Right kidney (tissue), 1 donor: Measurements from ENCODE around the gene RNF213.

Experiments
- DNase-seq: peaks from one replicate; pipeline ENCODE4 v3.0.0-alpha.2; 2016

Gene RNF213

DNA sequence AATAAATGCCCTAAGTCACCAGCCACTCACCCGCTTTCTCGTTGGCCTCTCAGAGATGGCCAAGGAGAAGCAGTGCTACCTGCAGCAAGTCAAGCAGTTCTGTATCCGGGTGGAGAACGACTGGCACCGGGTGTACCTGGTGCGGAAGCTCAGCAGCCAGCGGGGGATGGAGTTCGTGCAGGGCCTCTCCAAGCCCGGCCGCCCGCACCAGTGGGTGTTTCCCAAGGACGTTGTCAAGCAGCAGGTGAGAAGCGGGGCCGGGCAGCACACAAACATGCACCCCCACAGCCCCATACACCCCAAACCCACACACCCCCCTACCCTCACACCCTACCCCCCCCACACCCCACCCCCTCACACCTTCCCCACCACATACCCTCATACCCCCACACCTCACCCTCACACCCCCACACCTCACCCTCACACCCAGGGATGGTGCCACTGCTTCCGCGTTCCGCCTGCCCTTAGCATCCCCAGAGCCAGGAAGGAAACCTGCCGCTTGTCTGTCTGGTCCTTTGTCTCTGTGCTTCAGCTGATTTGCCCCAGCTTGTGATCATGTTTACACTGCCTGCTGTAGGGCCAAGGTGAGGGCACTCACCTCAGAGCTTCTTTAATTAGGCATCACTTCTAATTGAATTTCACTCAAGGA, 112.4 kb downstream of the RNF213 start:
- no peak for DNase-seq

- DNase-seq = no peak
Measured at GRCh38 chr17:80374039-80374731, 113.5 kb downstream of the RNF213 start.

DNA sequence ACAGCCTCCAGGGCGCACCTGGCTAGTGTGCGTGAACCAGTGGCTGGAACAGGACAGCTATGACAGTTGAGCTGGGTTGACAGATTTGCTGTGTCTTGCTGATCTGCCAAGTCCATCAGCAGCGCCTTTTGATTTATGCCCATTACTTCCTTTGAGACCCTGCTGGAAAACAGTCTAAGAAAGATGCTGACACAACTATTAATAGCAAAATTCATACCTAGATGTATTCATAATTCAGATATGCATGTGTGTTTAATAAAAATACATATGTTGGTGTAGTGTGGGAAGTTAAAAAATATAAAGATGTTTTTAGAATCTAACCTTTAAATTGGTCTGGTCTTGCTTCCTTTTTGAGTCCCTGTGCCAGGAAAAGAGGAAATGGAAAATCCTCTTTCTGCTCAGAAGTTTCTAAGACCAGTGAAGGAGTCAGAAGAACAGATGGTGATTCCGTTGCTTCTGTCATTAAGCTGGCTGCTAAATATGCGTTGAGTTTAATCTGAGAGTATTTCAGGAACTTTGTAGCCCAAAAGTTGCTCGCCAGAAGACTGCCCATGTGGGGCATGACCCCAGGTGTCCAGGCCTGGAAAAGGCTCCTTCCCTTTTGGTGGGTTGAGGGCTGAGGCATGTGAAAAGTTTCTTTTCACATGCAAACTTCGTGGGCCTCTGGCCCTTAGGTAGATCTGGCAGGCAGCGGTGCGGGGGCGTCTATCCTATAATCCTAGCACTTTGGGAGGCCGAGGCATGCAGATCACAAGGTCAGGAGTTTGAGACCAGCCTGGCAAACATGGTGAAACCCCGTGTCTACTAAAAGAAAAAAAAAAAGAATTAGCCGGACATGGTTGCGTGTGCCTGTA, 114.3 kb downstream of the RNF213 start:
- DNase-seq = no peak

DNA sequence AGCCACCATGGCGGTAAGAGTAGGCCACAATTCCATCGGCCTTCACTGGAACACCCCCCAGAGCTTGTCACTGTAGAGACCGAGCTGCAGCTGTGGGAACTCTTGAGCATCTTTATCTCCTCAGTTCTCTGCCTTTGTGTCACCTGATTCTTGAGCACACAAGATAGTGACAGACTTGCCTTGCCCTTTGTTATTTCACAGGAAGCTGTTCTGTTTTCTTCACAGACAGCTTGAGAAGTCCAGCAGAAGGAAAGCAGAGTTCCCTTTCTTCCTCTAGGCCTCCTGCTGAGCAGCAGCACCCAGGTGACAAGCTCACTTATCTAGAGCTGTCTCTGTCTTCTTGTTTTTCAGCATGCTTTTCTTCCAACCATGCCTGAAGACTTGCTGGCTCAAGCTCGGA, 115.9 kb downstream of the RNF213 start:
- DNase-seq = no peak

GRCh38 chr17:80377798-80378197, 117.1 kb downstream of the RNF213 start:
- DNase-seq = no peak

DNA sequence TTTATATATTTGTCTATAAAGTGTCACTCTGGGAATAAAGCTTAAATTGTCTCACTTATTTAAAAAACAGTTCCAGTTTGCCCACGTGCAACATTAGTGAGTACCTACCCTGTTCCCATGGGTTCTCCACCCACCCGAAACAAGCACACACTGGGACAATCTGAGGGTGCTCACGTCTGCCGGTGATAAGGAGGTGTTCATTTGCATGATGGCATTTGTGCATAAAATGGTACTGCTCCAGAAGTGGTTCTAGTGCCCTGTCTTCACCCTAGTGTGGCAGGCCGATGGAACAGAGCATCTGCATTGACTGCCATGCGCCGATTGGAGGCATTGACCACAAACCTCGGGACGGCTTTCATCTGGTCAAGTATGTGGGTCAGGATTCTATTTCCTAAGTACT, 118.7 kb downstream of the RNF213 start:
- no peak for DNase-seq

DNA sequence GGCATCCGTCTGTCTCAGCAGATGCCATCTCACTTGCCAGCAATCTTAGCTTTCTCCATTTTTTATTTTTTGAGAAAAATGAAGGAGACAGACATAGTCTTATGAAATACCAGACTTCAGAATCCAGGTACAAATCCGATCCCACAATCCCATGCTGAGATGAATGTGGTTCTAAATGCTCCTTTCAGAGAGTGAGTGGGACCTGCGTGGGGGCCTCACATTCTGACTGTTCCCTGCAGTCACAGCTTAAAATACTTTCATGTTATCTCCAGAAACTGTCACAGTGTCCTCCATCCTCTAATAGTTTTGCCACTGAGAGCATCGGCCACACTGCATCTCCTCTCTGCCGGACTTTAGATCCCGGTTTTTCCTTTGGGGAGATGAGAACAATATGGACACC, 119.4 kb downstream of the RNF213 start:
- DNase-seq = no peak

- DNase-seq = no peak
Measured at GRCh38 chr17:80380555-80381002, 119.9 kb downstream of the RNF213 start.

GRCh38 chr17:80381416-80381923, 120.8 kb downstream of the RNF213 start:
- no peak for DNase-seq

DNA sequence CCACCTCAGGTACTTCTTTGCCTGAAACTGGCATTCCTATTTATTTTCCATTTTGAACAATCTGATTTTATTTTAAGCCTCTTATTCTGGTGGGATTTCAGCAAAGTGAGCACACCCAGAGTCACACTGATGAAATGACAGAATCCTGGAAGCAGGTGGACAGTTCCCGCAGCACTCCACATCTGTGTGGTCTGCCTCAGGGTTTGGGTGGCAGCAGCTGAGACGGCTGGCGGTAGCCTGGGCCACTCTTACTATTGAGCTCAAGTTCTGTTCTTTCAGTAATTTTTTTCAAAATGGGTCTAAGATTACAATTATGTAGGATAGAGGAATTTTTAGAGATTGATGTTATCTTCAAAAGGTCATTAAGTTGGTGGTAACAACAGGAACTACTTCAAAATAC, 121.8 kb downstream of the RNF213 start:
- no peak for DNase-seq

DNA sequence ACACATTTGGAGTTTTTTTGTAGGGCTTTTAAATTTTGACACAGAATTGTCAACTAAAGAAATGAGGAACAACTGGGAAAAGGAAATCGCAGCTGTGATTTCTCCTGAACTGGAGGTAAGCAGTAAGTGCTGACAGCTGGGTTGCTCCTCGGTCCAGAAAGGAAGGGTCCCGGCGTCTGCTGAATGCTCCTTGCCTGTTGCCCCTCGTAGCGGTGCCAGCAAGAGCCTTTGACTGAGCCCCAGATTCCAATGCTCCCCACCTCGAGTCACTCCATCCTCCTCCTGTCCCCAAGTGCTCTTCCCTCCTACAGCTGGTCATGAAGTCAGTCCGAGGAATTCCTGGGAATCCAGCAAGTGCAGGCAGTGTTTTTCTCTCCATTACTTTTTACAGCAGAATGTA, 122.3 kb downstream of the RNF213 start:
- DNase-seq = no peak

DNA sequence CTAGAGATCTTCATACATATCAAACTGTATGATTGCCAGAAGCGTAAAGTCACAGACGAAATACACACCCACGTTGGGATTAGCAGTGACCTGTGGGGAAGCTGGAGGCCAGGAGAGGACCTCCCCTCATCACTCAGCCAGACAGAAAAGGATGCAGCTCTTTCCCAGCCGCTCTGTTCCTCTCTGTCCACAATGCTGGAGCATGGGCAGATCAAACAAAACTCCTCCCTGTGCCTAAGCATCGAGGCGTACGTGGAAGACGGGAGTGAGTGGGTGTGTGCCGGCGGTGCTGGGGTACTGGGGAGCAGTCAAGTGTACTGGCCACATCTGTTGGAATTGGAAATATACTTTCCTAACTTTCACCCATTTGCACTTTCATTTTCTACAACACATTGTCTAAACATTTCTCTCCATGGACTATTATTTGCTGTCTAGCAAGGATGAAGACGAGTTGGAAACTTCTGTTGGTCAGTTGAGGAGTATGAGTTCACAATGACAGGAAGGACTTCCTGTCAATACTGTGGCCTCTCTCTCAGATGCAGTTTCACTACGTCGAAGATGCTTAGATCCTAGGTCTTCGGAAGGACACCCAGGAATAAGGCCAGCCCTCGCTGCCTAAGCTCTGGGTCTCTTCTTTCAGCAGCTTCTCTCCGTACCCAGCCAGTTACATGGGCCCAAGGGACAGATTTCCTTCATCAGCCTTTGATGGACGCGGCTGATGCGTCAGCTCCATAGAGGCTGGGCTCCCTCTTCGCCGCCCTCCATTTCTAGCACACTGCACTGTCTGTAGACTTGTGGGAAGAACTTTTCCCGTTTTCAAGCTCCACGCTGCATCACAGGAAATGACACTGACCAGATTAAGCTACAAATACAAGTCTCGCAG, 123.7 kb downstream of the RNF213 start:
- DNase-seq = no peak

DNA sequence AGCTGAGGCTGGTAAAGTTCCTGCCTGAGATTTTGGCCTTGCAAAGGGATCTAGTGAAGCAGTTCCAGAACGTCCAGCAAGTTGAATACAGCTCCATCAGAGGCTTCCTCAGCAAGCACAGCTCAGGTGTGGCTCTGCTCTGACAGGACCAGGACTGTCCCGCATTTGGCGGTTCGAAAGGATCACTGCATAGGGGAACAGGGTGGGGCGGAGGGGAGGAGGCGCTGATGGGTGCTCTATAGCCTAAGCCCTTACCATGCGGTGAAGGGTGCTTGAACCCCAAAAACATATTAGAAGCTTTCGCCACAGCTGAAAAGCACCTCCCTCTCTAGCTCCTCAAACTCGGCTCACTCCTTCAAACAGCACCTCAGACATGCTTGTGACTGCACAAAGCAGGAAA, 124.4 kb downstream of the RNF213 start:
- no peak for DNase-seq

- DNase-seq = no peak
Measured at GRCh38 chr17:80386341-80386740, 125.7 kb downstream of the RNF213 start.

DNA sequence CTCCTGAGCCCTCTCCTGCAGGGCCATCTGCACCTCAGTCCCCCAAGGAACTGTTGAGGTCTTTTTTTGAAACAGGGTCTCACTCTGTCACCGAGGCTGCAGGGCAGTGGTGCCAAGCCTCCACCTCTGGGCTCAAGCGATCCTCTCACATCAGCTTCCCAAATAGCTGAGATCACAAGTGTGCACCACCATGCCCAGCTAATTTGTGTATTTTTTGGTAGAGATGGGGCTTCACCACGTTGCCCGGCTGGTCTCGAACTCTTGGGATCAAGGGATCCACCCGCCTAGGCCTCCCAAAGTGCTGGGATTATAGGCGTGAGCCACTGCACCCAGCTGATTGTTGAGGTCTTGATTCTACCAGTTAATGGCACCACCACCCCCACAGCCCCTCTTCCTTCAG, 126.4 kb downstream of the RNF213 start:
- no peak for DNase-seq

GRCh38 chr17:80388175-80388574, 127.5 kb downstream of the RNF213 start:
- DNase-seq = no peak

DNA sequence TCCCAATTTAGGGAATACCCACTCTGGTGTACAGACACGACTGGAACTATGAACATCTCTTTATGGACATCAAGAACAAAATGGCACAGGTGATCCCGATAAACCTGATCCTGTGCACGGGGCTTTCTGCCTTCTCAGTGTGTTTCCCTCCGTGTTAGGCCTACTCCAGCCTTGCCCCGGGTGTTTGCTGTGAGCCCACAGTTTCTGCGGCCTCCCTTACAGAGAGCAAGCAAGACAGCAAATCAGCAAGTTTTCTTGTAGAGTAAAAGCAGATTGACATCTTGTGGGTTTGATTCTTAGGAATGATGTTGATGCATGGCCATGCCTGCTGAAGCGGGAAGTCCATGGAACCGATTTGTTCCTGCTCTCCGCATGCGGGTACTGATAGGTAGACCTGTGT, 127.9 kb downstream of the RNF213 start:
- no peak for DNase-seq

DNA sequence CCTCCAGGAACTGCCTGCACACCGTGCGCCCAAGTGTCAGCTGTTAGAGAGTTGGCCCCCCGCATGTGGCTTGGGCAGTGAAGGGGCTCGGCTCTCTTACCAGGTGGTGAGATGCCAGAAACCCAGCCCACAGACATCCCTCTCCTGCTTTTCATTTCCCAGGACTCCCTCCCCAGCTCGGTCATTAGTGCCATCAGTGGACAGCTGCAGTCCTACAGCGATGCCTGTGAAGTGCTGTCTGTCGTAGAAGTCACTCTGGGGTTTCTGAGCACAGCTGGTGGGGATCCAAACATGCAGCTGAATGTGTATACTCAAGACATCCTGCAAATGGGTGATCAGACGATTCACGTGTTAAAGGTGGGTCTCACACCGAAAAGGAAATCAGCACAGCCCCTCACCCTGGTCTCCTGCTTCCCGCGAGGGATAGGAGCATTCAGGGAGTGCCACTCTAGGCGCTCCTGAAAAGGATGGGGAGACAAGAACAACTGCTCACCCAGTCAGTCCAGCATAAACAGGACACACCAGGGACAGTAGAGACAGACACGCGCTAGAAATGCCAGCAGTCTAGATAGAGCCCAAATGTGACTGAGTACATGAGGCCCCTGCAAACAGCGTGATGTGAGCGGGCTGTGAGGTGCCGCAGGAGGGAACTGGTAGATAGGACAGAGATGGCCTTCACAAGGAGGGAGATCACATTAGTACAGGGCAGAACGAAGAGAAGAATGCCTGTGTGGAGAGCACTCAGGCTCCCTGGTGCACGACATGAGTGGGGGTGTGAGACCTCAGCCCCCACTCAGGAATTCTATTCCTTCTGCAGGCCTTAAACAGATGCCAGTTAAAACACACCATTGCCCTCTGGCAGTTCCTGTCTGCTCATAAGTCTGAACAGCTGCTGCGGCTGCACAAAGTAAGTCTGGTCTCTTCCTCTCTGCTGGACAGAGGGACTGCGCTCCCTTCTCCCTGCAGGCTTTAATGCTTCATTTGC, 128.7 kb downstream of the RNF213 start:
- DNase-seq = no peak

DNA sequence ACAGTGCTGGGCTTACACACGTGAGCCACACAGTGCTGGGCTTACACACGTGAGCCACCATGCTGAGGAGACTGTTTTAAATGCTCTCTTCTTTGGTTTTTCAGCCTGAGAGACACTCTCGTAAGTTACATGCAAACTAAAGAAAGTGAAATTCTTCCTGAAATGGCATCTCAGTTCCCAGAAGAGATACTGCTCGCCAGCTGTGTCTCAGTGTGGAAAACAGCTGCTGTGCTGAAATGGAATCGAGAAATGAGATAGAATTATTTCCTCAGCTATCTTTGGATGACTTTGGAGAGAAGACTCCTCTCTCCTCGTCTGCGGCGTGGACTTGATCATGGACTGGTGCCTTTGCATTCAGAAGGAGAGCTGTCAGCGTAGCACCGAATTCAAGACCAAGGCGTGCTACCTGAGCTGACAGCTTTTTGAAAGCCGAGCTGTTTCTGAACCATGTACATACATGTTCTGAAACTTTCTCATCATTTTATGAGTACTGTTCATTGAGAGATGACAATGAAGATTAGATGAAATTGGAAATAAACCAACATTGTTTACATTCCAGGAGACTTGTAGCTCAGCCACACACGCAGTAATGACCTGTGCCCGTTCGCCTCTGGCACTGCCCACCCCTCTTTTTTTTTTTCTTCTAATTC, 132.7 kb downstream of the RNF213 start:
- DNase-seq = no peak

GRCh38 chr17:80393961-80394360, 133.3 kb downstream of the RNF213 start:
- DNase-seq = no peak
